ENCODE results near the gene PLCL1. TPM values are rescaled to one million over a fixed set of nuclear protein-coding genes. Genes with fewer than 3 reads are reported as not detected.

Gene PLCL1
- total RNA-seq, 1 experiment from 2014 or later = 0.07 TPM

DNA sequence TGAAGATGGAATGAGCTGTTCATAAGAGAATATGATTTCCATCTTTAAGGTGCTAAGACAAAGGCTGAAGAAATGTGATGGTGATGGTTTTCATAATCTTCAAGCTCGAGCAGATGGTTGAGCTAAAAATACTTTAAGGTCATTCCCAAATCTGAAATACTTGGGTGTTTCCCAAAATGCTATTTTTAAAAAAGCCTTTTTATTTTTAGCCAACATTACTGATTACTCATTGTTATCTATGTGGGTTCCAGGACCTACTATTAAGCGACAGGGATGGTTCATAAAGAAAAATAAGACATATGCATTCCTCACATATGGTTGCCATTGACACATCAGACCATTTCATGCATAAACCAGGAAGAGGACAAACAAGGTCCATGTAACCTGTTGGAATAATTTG is 298.5 kb downstream of the PLCL1 start:
- ChIA-PET POLR2A (no interaction called here), CTCF (no interaction called here), RAD21 (ENCODE audit: low non-redundant PET in 1 of 2, low total read pairs in 2 of 2, uncharacterized antibody in 2 of 2, unreplicated experiment in 2 of 2) (no interaction called here)
- no peak overlapping the region for H3K27ac ChIP-seq (ENCODE audit: low read depth, low read length)
- no peak for TF ChIP-seq POLR2A (IDR thresholded peaks at IDR 0.05; ENCODE audit: borderline replicate concordance, extremely low read depth, insufficient read depth, insufficient read length)
- no peak for TF ChIP-seq ELF1 (IDR thresholded peaks at IDR 0.05; ENCODE audit: borderline replicate concordance, low read depth)
- no peak for TF ChIP-seq ZNF274 (IDR thresholded peaks at IDR 0.05; ENCODE audit: low read depth, low read length)
- TF ChIP-seq CBX3 (IDR thresholded peaks at IDR 0.05; ENCODE audit: low read depth) = no peak
- TF ChIP-seq, protein P1, sequence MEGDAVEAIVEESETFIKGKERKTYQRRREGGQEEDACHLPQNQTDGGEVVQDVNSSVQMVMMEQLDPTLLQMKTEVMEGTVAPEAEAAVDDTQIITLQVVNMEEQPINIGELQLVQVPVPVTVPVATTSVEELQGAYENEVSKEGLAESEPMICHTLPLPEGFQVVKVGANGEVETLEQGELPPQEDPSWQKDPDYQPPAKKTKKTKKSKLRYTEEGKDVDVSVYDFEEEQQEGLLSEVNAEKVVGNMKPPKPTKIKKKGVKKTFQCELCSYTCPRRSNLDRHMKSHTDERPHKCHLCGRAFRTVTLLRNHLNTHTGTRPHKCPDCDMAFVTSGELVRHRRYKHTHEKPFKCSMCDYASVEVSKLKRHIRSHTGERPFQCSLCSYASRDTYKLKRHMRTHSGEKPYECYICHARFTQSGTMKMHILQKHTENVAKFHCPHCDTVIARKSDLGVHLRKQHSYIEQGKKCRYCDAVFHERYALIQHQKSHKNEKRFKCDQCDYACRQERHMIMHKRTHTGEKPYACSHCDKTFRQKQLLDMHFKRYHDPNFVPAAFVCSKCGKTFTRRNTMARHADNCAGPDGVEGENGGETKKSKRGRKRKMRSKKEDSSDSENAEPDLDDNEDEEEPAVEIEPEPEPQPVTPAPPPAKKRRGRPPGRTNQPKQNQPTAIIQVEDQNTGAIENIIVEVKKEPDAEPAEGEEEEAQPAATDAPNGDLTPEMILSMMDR (IDR thresholded peaks at IDR 0.05 in 2 of 3, conservative IDR thresholded peaks at IDR 0.05 in 1 of 3; ENCODE audit: borderline replicate concordance in 1 of 3, insufficient read depth in 1 of 3, low read depth in 2 of 3, low read length in 2 of 3) = no peak
- no peak for TF ChIP-seq SP1 (IDR thresholded peaks at IDR 0.05; ENCODE audit: low read depth)
- TF ChIP-seq, protein P2, sequence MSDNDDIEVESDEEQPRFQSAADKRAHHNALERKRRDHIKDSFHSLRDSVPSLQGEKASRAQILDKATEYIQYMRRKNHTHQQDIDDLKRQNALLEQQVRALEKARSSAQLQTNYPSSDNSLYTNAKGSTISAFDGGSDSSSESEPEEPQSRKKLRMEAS (IDR thresholded peaks at IDR 0.05) = no peak
- H3K9me3 ChIP-seq (ENCODE audit: control insufficient read depth in 1 of 2, insufficient read depth in 1 of 2, low read depth in 1 of 2, low read length in 2 of 2) = no peaks in the 10 kb centered on the region
- no peak overlapping the region for H3K4me3 ChIP-seq (replicated peaks in 1 of 2; ENCODE audit: low read depth in 1 of 2, low read length in 2 of 2)
- no peak overlapping the region for H2AFZ ChIP-seq (ENCODE audit: low read depth, low read length, poor library complexity, severe bottlenecking)
- H3K9ac ChIP-seq (ENCODE audit: low read length) = no peak overlapping the region
- BruUV-seq (replicated peaks) = no TSS peak
- no peak for ATAC-seq
- DNase-seq (ENCODE audit: low read depth, low spot score) = no peak
- no peaks in the 10 kb centered on the region for H4K20me1 ChIP-seq (ENCODE audit: insufficient read depth)
- H3K79me2 ChIP-seq (ENCODE audit: insufficient read depth, low read length) = no peaks in the 10 kb centered on the region
- H3K36me3 ChIP-seq (ENCODE audit: control insufficient read depth in 1 of 2, insufficient read depth in 2 of 2, low read length in 2 of 2) = no peaks in the 10 kb centered on the region
- 0 out of 2 replicates have a peak, but pooled peaks cover 6% of the 10 kb centered on the region for H3K27me3 ChIP-seq (ENCODE audit: insufficient read depth, low read length)
- no peaks in the 10 kb centered on the region for H3K4me1 ChIP-seq (ENCODE audit: control insufficient read depth in 1 of 2, insufficient read depth in 2 of 2, low read length in 2 of 2)
- no peak overlapping the region for H3K4me2 ChIP-seq (ENCODE audit: low read length)
- no peaks in the 10 kb centered on the region for H3K9me2 ChIP-seq (ENCODE audit: insufficient read depth)
- intact Hi-C loops (cut with micrococcal nuclease) = no loop called here

DNA sequence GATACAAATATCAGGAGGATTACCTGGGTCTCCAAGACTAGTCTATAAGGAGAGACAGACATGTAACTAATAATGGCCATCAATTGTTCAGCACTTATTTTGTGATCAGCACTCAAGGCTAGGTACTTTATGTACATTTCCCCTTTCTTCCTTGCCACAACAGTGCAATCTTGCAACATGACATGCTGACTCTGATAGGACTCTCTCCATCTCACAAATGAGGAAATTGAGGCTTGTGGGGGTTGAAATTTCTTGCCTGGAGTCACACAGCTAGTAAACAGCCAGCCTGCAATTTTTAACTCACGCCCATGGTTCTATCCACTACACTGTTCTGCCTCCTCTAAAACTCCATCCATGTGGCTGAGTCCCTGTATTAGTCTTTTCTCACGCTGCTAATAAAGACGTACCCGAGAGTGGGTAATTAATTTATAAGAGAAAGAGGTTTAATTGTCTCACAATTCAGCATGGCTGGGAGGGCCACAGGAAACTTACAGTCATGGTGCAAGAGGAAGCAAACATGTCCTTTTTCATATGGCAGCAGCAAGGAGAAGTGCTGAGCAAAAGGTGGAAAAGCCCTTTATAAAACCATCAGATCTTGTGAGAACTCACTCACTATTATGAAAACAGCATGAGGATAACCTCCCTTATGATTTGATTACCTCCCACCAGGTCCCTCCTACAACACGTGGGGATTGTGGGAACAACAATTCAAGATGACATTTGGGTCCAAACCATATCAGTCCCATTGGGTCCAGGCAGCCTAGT is 302.4 kb downstream of the PLCL1 start:
- H3K36me3 ChIP-seq (ENCODE audit: control insufficient read depth in 1 of 2, insufficient read depth in 2 of 2, low read length in 2 of 2) = no peaks in the 10 kb centered on the region
- no peak overlapping the region for H3K9ac ChIP-seq (ENCODE audit: low read length)
- no peak for ATAC-seq
- ChIA-PET CTCF (no interaction called here), RAD21 (ENCODE audit: low non-redundant PET in 1 of 2, low total read pairs in 2 of 2, uncharacterized antibody in 2 of 2, unreplicated experiment in 2 of 2) (no interaction called here), POLR2A (no interaction called here)
- no peak overlapping the region for H2AFZ ChIP-seq (ENCODE audit: low read depth, low read length, poor library complexity, severe bottlenecking)
- H3K9me2 ChIP-seq (ENCODE audit: insufficient read depth) = no peaks in the 10 kb centered on the region
- H3K4me3 ChIP-seq (replicated peaks in 1 of 2; ENCODE audit: low read depth in 1 of 2, low read length in 2 of 2) = no peak overlapping the region
- DNase-seq (ENCODE audit: low read depth, low spot score) = no peak
- BruUV-seq (replicated peaks) = no TSS peak
- no peaks in the 10 kb centered on the region for H3K9me3 ChIP-seq (ENCODE audit: control insufficient read depth in 1 of 2, insufficient read depth in 1 of 2, low read depth in 1 of 2, low read length in 2 of 2)
- no peaks in the 10 kb centered on the region for H3K79me2 ChIP-seq (ENCODE audit: insufficient read depth, low read length)
- H4K20me1 ChIP-seq (ENCODE audit: insufficient read depth) = no peaks in the 10 kb centered on the region
- H3K4me2 ChIP-seq (ENCODE audit: low read length) = no peak overlapping the region
- H3K27ac ChIP-seq (ENCODE audit: low read depth, low read length) = no peak overlapping the region
- intact Hi-C loops (cut with micrococcal nuclease) = no loop called here
- no peaks in the 10 kb centered on the region for H3K4me1 ChIP-seq (ENCODE audit: control insufficient read depth in 1 of 2, insufficient read depth in 2 of 2, low read length in 2 of 2)
- peaks cover 16% of the 10 kb centered on the region for H3K27me3 ChIP-seq (ENCODE audit: insufficient read depth, low read length)
- TF ChIP-seq, protein P3, sequence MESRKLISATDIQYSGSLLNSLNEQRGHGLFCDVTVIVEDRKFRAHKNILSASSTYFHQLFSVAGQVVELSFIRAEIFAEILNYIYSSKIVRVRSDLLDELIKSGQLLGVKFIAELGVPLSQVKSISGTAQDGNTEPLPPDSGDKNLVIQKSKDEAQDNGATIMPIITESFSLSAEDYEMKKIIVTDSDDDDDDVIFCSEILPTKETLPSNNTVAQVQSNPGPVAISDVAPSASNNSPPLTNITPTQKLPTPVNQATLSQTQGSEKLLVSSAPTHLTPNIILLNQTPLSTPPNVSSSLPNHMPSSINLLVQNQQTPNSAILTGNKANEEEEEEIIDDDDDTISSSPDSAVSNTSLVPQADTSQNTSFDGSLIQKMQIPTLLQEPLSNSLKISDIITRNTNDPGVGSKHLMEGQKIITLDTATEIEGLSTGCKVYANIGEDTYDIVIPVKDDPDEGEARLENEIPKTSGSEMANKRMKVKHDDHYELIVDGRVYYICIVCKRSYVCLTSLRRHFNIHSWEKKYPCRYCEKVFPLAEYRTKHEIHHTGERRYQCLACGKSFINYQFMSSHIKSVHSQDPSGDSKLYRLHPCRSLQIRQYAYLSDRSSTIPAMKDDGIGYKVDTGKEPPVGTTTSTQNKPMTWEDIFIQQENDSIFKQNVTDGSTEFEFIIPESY (IDR thresholded peaks at IDR 0.05; ENCODE audit: extremely low read depth, insufficient replicate concordance, low read length) = no peak
- TF ChIP-seq, protein P2 (IDR thresholded peaks at IDR 0.05) = no peak
- no peak for TF ChIP-seq POLR2A (IDR thresholded peaks at IDR 0.05; ENCODE audit: borderline replicate concordance, extremely low read depth, insufficient read depth, insufficient read length)
- no peak for TF ChIP-seq EZH2phosphoT487 (IDR thresholded peaks at IDR 0.05; ENCODE audit: borderline replicate concordance)
- no peak for TF ChIP-seq EGR1 (IDR thresholded peaks at IDR 0.05; ENCODE audit: low read depth)
- no peak for TF ChIP-seq SIN3A (IDR thresholded peaks at IDR 0.05; ENCODE audit: low read depth)
- TF ChIP-seq EZH2 (IDR thresholded peaks at IDR 0.05) = no peak
- no peak for TF ChIP-seq ZNF274 (IDR thresholded peaks at IDR 0.05; ENCODE audit: low read depth, low read length)
- TF ChIP-seq CBX3 (IDR thresholded peaks at IDR 0.05; ENCODE audit: low read depth) = no peak
- TF ChIP-seq POLR2AphosphoS5 (IDR thresholded peaks at IDR 0.05; ENCODE audit: low read depth, low read length) = no peak
- TF ChIP-seq, protein P4, sequence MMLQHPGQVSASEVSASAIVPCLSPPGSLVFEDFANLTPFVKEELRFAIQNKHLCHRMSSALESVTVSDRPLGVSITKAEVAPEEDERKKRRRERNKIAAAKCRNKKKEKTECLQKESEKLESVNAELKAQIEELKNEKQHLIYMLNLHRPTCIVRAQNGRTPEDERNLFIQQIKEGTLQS (IDR thresholded peaks at IDR 0.05) = no peak

Measured in HCT116 (cell line).